HCT116 (cell line): ENCODE measurements around the gene TNFRSF8.

Experiments used
- CBX3 ChIP-seq: IDR thresholded peaks from 2 replicates; pipeline ENCODE4 v1.6.1; 2012; ENCODE audit warnings: low read depth
- EGR1 ChIP-seq: IDR thresholded peaks from 2 replicates; pipeline ENCODE4 v1.6.1; 2012; ENCODE audit warnings: low read depth
- ELF1 ChIP-seq: IDR thresholded peaks from 2 replicates; pipeline ENCODE4 v1.6.1; 2012; ENCODE audit warnings: low read depth, borderline replicate concordance
- EZH2 ChIP-seq: fragments of 200-600 bp; sonication (generic); IDR thresholded peaks from 2 replicates; pipeline ENCODE4 v1.6.1; 2017; ENCODE audit warnings: antibody characterized with exemption, mixed run types
- EZH2phosphoT487 ChIP-seq: fragments of 200-600 bp; IDR thresholded peaks from 2 replicates; pipeline ENCODE4 v1.6.1; 2018; ENCODE audit warnings: antibody characterized with exemption, borderline replicate concordance
- MAX ChIP-seq: IDR thresholded peaks from 2 replicates; pipeline ENCODE4 v1.6.1; 2012
- POLR2A ChIP-seq: IDR thresholded peaks from 2 replicates; pipeline ENCODE4 v1.7.0; 2011; ENCODE audit warnings: borderline replicate concordance; ENCODE audit not compliant: insufficient read depth, insufficient read length; ENCODE audit errors: extremely low read depth
- POLR2AphosphoS5 ChIP-seq: IDR thresholded peaks from 2 replicates; pipeline ENCODE4 v1.6.1; 2011; ENCODE audit warnings: mild to moderate bottlenecking, low read depth, low read length, moderate library complexity
- RAD21 ChIP-seq: IDR thresholded peaks from 2 replicates; pipeline ENCODE4 v1.6.1; 2012; ENCODE audit warnings: low read depth, mild to moderate bottlenecking
- SP1 ChIP-seq: IDR thresholded peaks from 2 replicates; pipeline ENCODE4 v1.6.1; 2012; ENCODE audit warnings: low read depth
- SRF ChIP-seq: IDR thresholded peaks from 2 replicates; pipeline ENCODE4 v1.6.1; 2012; ENCODE audit warnings: low read depth
- TCF7L2 ChIP-seq: IDR thresholded peaks from 2 replicates; pipeline ENCODE4 v1.7.0; 2011; ENCODE audit warnings: borderline replicate concordance, inconsistent platforms; ENCODE audit not compliant: insufficient read depth, insufficient read length; ENCODE audit errors: extremely low read depth
- ZNF274 ChIP-seq: fragments of 200-500 bp; sonication (Bioruptor generic); IDR thresholded peaks from 2 replicates; pipeline ENCODE4 v1.6.1; 2014; ENCODE audit warnings: mild to moderate bottlenecking, low read depth, low read length, inconsistent platforms
- TF ChIP-seq, protein P1 (sequence below), 3 experiments: fragments of 200-600 bp in 1 of 3; sonication (generic) in 1 of 3; IDR thresholded peaks in 2 of 3; conservative IDR thresholded peaks in 1 of 3; 2 replicates each; pipeline ENCODE4 v1.5.1; 2012 to 2017; ENCODE audit warnings: low read depth in 2 of 3, low read length in 2 of 3, antibody characterized with exemption in 1 of 3, borderline replicate concordance in 1 of 3, control low read depth in 1 of 3, mild to moderate bottlenecking in 1 of 3, mixed read lengths in 1 of 3, mixed run types in 1 of 3, moderate library complexity in 1 of 3; ENCODE audit not compliant: insufficient read depth in 1 of 3

DNA sequence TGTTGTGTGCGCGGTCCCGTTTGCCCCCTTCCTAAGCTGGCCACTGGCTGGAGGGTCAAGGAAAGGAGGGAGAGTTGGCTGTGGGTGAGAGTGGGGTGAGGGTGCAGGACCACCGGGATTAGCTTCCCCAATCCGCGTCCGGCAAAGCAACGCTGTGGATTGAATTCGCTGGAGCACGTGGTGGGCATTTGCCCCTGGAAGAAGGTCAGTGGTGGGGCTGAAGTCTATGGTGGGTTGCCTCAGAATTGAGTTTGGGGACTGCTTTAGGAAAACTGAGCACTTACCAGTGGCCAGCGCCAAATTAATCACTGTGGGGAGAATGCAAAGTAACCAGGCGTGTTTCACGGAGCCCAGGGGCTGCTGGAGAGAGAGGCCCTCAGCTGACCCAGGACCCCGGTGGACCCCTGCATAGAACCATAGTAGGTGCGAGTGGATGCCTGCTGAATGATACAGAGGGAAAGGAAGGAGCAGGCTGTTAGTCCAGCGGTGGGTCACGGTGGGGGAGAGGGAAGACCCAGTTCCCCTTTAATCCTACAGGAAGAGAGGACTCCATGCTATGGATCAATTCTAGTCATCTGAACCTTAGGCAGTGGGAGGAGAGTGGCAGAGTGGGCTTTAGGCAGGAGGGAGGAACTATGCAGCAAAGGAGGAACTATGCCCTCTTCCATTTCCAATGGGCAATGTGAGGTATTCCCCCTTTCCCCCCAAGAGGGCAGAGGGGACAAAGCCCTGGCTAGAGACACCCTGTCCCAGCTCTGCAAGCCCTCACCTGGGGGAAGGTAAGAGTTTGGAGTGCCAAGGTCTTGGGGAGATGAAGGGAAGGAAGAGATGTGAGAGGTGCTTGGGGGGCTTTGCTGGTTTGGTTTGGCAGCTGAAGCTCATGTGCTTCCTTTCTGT is 1.2 kb downstream of the TNFRSF8 start:
- no peak for TF ChIP-seq POLR2A
- no peak for TF ChIP-seq EZH2
- no peak for TF ChIP-seq POLR2AphosphoS5
- TF ChIP-seq, protein P1, sequence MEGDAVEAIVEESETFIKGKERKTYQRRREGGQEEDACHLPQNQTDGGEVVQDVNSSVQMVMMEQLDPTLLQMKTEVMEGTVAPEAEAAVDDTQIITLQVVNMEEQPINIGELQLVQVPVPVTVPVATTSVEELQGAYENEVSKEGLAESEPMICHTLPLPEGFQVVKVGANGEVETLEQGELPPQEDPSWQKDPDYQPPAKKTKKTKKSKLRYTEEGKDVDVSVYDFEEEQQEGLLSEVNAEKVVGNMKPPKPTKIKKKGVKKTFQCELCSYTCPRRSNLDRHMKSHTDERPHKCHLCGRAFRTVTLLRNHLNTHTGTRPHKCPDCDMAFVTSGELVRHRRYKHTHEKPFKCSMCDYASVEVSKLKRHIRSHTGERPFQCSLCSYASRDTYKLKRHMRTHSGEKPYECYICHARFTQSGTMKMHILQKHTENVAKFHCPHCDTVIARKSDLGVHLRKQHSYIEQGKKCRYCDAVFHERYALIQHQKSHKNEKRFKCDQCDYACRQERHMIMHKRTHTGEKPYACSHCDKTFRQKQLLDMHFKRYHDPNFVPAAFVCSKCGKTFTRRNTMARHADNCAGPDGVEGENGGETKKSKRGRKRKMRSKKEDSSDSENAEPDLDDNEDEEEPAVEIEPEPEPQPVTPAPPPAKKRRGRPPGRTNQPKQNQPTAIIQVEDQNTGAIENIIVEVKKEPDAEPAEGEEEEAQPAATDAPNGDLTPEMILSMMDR (IDR thresholded peaks at IDR 0.05 in 2 of 3, conservative IDR thresholded peaks at IDR 0.05 in 1 of 3; ENCODE audit: borderline replicate concordance in 1 of 3, insufficient read depth in 1 of 3, low read depth in 2 of 3, low read length in 2 of 3): no peak
- TF ChIP-seq RAD21: no peak
- no peak for TF ChIP-seq ELF1
- TF ChIP-seq CBX3: no peak
- no peak for TF ChIP-seq SP1
- TF ChIP-seq SRF: no peak
- no peak for TF ChIP-seq MAX
- TF ChIP-seq TCF7L2: no peak
- no peak for TF ChIP-seq ZNF274
- no peak for TF ChIP-seq EGR1
- TF ChIP-seq EZH2phosphoT487: no peak
